Measurements from ENCODE around the gene YEATS2. TPM values are rescaled to one million over a fixed set of nuclear protein-coding genes. Genes with fewer than 3 reads are reported as not detected.

YEATS2 gene
- polyA plus RNA-seq, 1 donor (not counting 4 experiments of a cell fraction or from before 2014, with no cell fraction given): 21.7 TPM

DNA sequence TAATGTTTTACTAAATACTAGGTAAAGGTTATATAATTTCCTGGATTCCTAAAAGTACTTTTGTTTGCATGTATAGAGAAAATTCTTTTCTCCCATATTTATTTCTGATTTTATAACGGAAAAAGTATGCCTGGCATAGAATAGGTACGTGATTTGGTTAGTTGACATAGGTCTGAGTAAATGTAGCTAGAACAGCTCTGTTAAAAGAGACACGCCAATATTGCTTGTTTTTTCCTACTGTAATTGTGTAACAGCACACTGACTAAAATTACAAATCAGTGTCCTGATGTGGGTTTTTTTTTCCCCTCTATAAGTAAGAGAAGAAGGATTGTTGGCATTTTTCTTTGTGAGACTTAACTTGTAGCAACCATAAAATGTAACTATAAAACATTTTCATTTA lies 35.5 kb upstream of the YEATS2 start:
- no peak for DNase-seq (ENCODE audit: low read depth, low spot score)
- Histone ChIP-seq H3K36me3 (ENCODE audit: control insufficient read depth in 2 of 2, extremely low read depth in 1 of 2, insufficient read depth in 2 of 2, low read length in 2 of 2) (no peaks in the 10 kb centered on the region), H3K4me3 (ENCODE audit: control insufficient read depth in 2 of 3, extremely low read depth in 1 of 3, insufficient read depth in 2 of 3, low read depth in 1 of 3, low read length in 3 of 3) (no peak overlapping the region), H2AFZ (ENCODE audit: control insufficient read depth, low read length) (no peak overlapping the region), H3K27ac (ENCODE audit: control insufficient read depth, insufficient read depth, low read length) (no peak overlapping the region), H3K9me1 (ENCODE audit: control insufficient read depth, extremely low read depth, insufficient read depth, low read length) (no peaks in the 10 kb centered on the region), H3K79me2 (ENCODE audit: control insufficient read depth, insufficient read depth, low read length) (no peaks in the 10 kb centered on the region), H3K9me3 (ENCODE audit: control insufficient read depth, low read depth, low read length) (no peaks in the 10 kb centered on the region), H4K20me1 (ENCODE audit: control insufficient read depth, extremely low read depth, insufficient read depth, low read length) (no peaks in the 10 kb centered on the region), H3K27me3 (ENCODE audit: control insufficient read depth, extremely low read depth, insufficient read depth, low read length) (no peaks in the 10 kb centered on the region), H3K9ac (ENCODE audit: control insufficient read depth, extremely low read depth, insufficient read depth, low read length) (no peak overlapping the region), H3K4me1 (ENCODE audit: control insufficient read depth, extremely low read depth, insufficient read depth, low read length) (no peaks in the 10 kb centered on the region), H3K4me2 (ENCODE audit: control insufficient read depth, extremely low read depth, insufficient read depth, low read depth, low read length) (no peak overlapping the region)
- no peak for TF ChIP-seq EZH2 (IDR thresholded peaks at IDR 0.05; ENCODE audit: low read length)
- TF ChIP-seq, protein P1, sequence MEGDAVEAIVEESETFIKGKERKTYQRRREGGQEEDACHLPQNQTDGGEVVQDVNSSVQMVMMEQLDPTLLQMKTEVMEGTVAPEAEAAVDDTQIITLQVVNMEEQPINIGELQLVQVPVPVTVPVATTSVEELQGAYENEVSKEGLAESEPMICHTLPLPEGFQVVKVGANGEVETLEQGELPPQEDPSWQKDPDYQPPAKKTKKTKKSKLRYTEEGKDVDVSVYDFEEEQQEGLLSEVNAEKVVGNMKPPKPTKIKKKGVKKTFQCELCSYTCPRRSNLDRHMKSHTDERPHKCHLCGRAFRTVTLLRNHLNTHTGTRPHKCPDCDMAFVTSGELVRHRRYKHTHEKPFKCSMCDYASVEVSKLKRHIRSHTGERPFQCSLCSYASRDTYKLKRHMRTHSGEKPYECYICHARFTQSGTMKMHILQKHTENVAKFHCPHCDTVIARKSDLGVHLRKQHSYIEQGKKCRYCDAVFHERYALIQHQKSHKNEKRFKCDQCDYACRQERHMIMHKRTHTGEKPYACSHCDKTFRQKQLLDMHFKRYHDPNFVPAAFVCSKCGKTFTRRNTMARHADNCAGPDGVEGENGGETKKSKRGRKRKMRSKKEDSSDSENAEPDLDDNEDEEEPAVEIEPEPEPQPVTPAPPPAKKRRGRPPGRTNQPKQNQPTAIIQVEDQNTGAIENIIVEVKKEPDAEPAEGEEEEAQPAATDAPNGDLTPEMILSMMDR (optimal IDR thresholded peaks at IDR 0.05 in 1 of 3, IDR thresholded peaks at IDR 0.05 in 1 of 3, conservative IDR thresholded peaks at IDR 0.05 in 1 of 3; ENCODE audit: extremely low read depth in 1 of 3, insufficient read depth in 2 of 3, low read length in 3 of 3): no peak
- dilution Hi-C loops (cut with MboI; ENCODE audit: extremely low pct_ligation_motif_present, low sequenced_read_pairs): no loop called here
- no peak for FAIRE-seq

DNA sequence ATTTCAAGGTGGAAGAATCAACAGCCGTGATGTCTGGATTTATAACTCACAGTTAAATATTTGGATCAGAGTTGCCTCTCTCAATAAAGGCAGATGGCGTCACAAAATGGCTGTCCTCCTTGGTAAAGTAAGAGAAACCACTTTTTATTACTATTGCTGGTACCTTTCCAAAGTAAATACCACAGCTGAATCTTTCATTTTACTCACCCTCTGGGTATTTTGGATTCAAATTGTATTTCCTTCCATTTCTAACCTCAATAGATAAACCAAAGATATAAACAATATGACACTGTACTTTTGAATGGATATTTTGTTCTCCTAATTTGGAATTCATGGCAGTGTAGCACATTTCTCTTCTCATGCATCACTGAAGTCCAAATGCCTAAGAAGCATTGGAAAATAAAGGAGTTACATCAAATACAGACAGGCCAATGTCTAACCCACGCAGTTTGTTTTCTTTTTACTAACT lies 32.6 kb upstream of the YEATS2 start:
- Histone ChIP-seq H3K27ac (ENCODE audit: control insufficient read depth, insufficient read depth, low read length) (no peak overlapping the region), H3K4me2 (ENCODE audit: control insufficient read depth, extremely low read depth, insufficient read depth, low read depth, low read length) (no peak overlapping the region), H3K4me3 (ENCODE audit: control insufficient read depth in 2 of 3, extremely low read depth in 1 of 3, insufficient read depth in 2 of 3, low read depth in 1 of 3, low read length in 3 of 3) (no peak overlapping the region), H3K9me1 (ENCODE audit: control insufficient read depth, extremely low read depth, insufficient read depth, low read length) (no peaks in the 10 kb centered on the region), H4K20me1 (ENCODE audit: control insufficient read depth, extremely low read depth, insufficient read depth, low read length) (no peaks in the 10 kb centered on the region), H3K79me2 (ENCODE audit: control insufficient read depth, insufficient read depth, low read length) (no peaks in the 10 kb centered on the region), H2AFZ (ENCODE audit: control insufficient read depth, low read length) (peak overlapping the region; percentile 32), H3K27me3 (ENCODE audit: control insufficient read depth, extremely low read depth, insufficient read depth, low read length) (no peaks in the 10 kb centered on the region), H3K4me1 (ENCODE audit: control insufficient read depth, extremely low read depth, insufficient read depth, low read length) (no peaks in the 10 kb centered on the region), H3K9ac (ENCODE audit: control insufficient read depth, extremely low read depth, insufficient read depth, low read length) (no peak overlapping the region), H3K36me3 (ENCODE audit: control insufficient read depth in 2 of 2, extremely low read depth in 1 of 2, insufficient read depth in 2 of 2, low read length in 2 of 2) (no peaks in the 10 kb centered on the region), H3K9me3 (ENCODE audit: control insufficient read depth, low read depth, low read length) (no peaks in the 10 kb centered on the region)
- DNase-seq (ENCODE audit: low read depth, low spot score) (no peak), FAIRE-seq (peak; percentile 67)
- dilution Hi-C loops (cut with MboI; ENCODE audit: extremely low pct_ligation_motif_present, low sequenced_read_pairs): no loop called here
- TF ChIP-seq, protein P1 (optimal IDR thresholded peaks at IDR 0.05 in 1 of 3, IDR thresholded peaks at IDR 0.05 in 1 of 3, conservative IDR thresholded peaks at IDR 0.05 in 1 of 3; ENCODE audit: extremely low read depth in 1 of 3, insufficient read depth in 2 of 3, low read length in 3 of 3): no peak
- no peak for TF ChIP-seq EZH2 (IDR thresholded peaks at IDR 0.05; ENCODE audit: low read length)
